HepG2 (cell line): ENCODE measurements around the gene DNAJB12. TPM values are rescaled to one million over a fixed set of nuclear protein-coding genes. Genes with fewer than 3 reads are reported as not detected.

Experiments
- AHDC1 ChIP-seq: sonication (generic); formaldehyde crosslinking; IDR thresholded peaks from 2 replicates; pipeline ENCODE4 v1.5.1; 2020; ENCODE audit warnings: mild to moderate bottlenecking, missing genetic modification reagents, borderline replicate concordance
- ETV6 ChIP-seq: sonication (generic); formaldehyde crosslinking; conservative IDR thresholded peaks from 2 replicates; pipeline ENCODE4 v1.4.0; 2020; ENCODE audit warnings: missing genetic modification reagents
- FLYWCH1 ChIP-seq: sonication (generic); formaldehyde crosslinking; IDR thresholded peaks from 2 replicates; pipeline ENCODE4 v1.8.1; 2023; ENCODE audit warnings: mild to moderate bottlenecking, missing genetic modification reagents
- JARID2 ChIP-seq: sonication (generic); formaldehyde crosslinking; IDR thresholded peaks from 2 replicates; pipeline ENCODE4 v1.8.1; 2023; ENCODE audit warnings: missing genetic modification reagents, inconsistent platforms; ENCODE audit not compliant: insufficient replicate concordance
- KDM4B ChIP-seq: sonication (generic); formaldehyde crosslinking; IDR thresholded peaks from 2 replicates; pipeline ENCODE4 v1.4.0; 2020; ENCODE audit warnings: missing genetic modification reagents
- KDM5A ChIP-seq: fragments of 200-600 bp; sonication (generic); IDR thresholded peaks from 2 replicates; pipeline ENCODE4 v1.7.0; 2018; ENCODE audit warnings: antibody characterized with exemption, mild to moderate bottlenecking, low read length, borderline replicate concordance
- KLF13 ChIP-seq: sonication (generic); formaldehyde crosslinking; IDR thresholded peaks from 2 replicates; pipeline ENCODE4 v1.4.0; 2020; ENCODE audit warnings: mild to moderate bottlenecking, missing genetic modification reagents
- MED13 ChIP-seq: sonication (generic); formaldehyde crosslinking; IDR thresholded peaks from 2 replicates; pipeline ENCODE4 v1.5.0; 2020; ENCODE audit warnings: missing genetic modification reagents
- MIER3 ChIP-seq: IDR thresholded peaks from 2 replicates; pipeline ENCODE4 v1.6.1; 2016; ENCODE audit warnings: missing compliant biosample characterization, borderline replicate concordance
- MYC ChIP-seq: sonication (generic); formaldehyde crosslinking; IDR thresholded peaks from 2 replicates; pipeline ENCODE4 v1.9.0; 2021; ENCODE audit warnings: missing genetic modification reagents, borderline replicate concordance
- PHF5A ChIP-seq: IDR thresholded peaks from one replicate; pipeline ENCODE4 v1.6.1; 2018; ENCODE audit warnings: low read depth, missing genetic modification reagents; ENCODE audit not compliant: unreplicated experiment
- SAFB2 ChIP-seq: sonication (generic); formaldehyde crosslinking; IDR thresholded peaks from 2 replicates; pipeline ENCODE4 v1.5.1; 2020; ENCODE audit warnings: missing genetic modification reagents, low read depth, mild to moderate bottlenecking, borderline replicate concordance
- SNAPC2 ChIP-seq: sonication (generic); formaldehyde crosslinking; IDR thresholded peaks from 2 replicates; pipeline ENCODE4 v1.8.1; 2022; ENCODE audit warnings: mild to moderate bottlenecking, missing genetic modification reagents
- SP140L ChIP-seq: sonication (generic); formaldehyde crosslinking; IDR thresholded peaks from 2 replicates; pipeline ENCODE4 v1.4.0; 2020; ENCODE audit warnings: missing genetic modification reagents, borderline replicate concordance
- TAF1 ChIP-seq: sonication (generic); formaldehyde crosslinking; IDR thresholded peaks from 2 replicates; pipeline ENCODE4 v1.4.0; 2020; ENCODE audit warnings: missing genetic modification reagents
- ZMYM4 ChIP-seq: sonication (generic); formaldehyde crosslinking; IDR thresholded peaks from 2 replicates; pipeline ENCODE4 v1.8.1; 2023; ENCODE audit warnings: mild to moderate bottlenecking, missing genetic modification reagents
- ZNF562 ChIP-seq: sonication (generic); formaldehyde crosslinking; IDR thresholded peaks from 2 replicates; pipeline ENCODE4 v1.8.0; 2022; ENCODE audit warnings: missing genetic modification reagents, borderline replicate concordance
- ZNF678 ChIP-seq: sonication (generic); formaldehyde crosslinking; IDR thresholded peaks from 2 replicates; pipeline ENCODE4 v1.4.0; 2020; ENCODE audit warnings: mild to moderate bottlenecking, missing genetic modification reagents
- ZNF713 ChIP-seq: sonication (generic); formaldehyde crosslinking; IDR thresholded peaks from 2 replicates; pipeline ENCODE4 v1.4.0; 2020; ENCODE audit warnings: mild to moderate bottlenecking, missing genetic modification reagents
- ZNF878 ChIP-seq: sonication (generic); formaldehyde crosslinking; IDR thresholded peaks from 2 replicates; pipeline ENCODE4 v1.8.1; 2023; ENCODE audit warnings: mild to moderate bottlenecking, missing genetic modification reagents, moderate library complexity
- polyA plus RNA-seq, 8 experiments: library from polyadenylated mRNA; depleted of rRNA in 3 of 8; stranded (reverse) in 7 of 8; unstranded in 1 of 8; fragments of >200 nt; fragmentation: Illumina TruSeq in 4 of 8; extraction: Trizol in 4 of 8; gene quantifications; 2 replicates each; pipeline versions ENCODE4 v1.2.1 to v1.2.3, GENCODE V29; 2011 to 2016; ENCODE audit warnings: low read depth in 4 of 8, missing spikeins in 1 of 8, mixed read lengths in 1 of 8; ENCODE audit not compliant: insufficient read depth in 1 of 8
- total RNA-seq, 5 experiments: library from RNA; depleted of rRNA; stranded (reverse); fragments of >200 nt; fragmentation: Illumina TruSeq; extraction: Trizol; gene quantifications; 2 replicates each; pipeline ENCODE4 v1.2.3, GENCODE V29; 2016; ENCODE audit warnings: low read depth in 1 of 5
- TF ChIP-seq, protein P1 (sequence below): sonication (generic); formaldehyde crosslinking; IDR thresholded peaks from 2 replicates; pipeline ENCODE4 v1.9.0; 2021; ENCODE audit warnings: missing genetic modification reagents, borderline replicate concordance
- TF ChIP-seq, protein P2 (sequence below): sonication (generic); formaldehyde crosslinking; IDR thresholded peaks from 2 replicates; pipeline ENCODE4 v1.4.0; 2020; ENCODE audit warnings: mild to moderate bottlenecking, missing genetic modification reagents

The DNAJB12 gene
- total and polyA plus RNA-seq, 2 of the 13 experiments (the other 11 are each of a cell fraction or from before 2014, with no cell fraction given), result 10.8 to 18.2 TPM

DNA sequence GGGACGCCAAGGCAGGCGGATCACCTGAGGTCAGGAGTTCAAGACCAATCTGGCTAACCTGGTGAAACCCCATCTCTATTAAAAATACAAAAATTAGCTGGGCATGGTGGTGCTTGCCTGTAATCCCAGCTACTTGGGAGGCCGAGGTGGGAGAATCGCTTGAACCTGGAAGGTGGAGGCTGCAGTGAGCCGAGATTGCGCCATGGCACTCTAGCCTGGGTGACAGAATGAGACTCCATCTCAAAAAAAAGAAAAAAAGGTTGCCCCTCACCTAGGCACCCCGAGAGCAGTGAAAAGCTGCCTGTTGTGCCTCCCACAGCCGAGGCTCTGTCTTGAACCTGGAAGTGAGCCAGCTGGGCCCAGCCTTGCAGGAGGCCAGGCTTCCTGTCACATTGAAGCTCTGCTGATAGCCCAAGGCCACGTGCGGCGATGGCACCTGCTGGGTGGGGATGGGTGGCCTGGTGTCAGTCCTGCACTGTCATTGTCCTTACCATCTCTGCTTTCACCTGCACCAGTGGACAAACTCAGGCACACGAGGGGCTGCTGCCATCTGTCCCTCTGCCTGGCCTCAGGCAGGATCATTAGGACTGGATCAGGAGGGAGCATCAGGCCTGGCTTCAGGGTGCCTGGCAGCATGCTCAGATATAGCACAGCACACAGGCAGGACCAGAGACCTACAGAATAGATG is 37.8 kb downstream of the DNAJB12 start (continued):
- TF ChIP-seq TAF1 (CRISPR knock-in tag) (no peak; the same call in 1 of the 2 replicates), MIER3 (CRISPR knock-in tag) (peak; percentile 78; the same call in 1 of the 2 replicates), ZNF562 (CRISPR knock-in tag) (no peak), ZNF713 (CRISPR knock-in tag) (no peak), SP140L (CRISPR knock-in tag) (no peak), SAFB2 (CRISPR knock-in tag) (peak; percentile 26; the same call in 1 of the 2 replicates), SNAPC2 (CRISPR knock-in tag) (no peak; the same call in 1 of the 2 replicates), ZNF878 (CRISPR knock-in tag) (peak; percentile 92), JARID2 (CRISPR knock-in tag) (no peak), MED13 (no peak), ZNF678 (CRISPR knock-in tag) (no peak), FLYWCH1 (CRISPR knock-in tag) (0 out of 2 replicates have a peak, but pooled peaks have one; percentile 37), KLF13 (CRISPR knock-in tag) (no peak), ZMYM4 (CRISPR knock-in tag) (peak; percentile 65; the same call in 1 of the 2 replicates), AHDC1 (CRISPR knock-in tag) (peak; percentile 46; the same call in 1 of the 2 replicates), ETV6 (no peak), KDM4B (CRISPR knock-in tag) (peak; percentile 61; the same call in 1 of the 2 replicates), MYC (CRISPR knock-in tag) (peak; percentile 97), PHF5A (CRISPR knock-in tag) (no peak), KDM5A (no peak)
- TF ChIP-seq, protein P1, sequence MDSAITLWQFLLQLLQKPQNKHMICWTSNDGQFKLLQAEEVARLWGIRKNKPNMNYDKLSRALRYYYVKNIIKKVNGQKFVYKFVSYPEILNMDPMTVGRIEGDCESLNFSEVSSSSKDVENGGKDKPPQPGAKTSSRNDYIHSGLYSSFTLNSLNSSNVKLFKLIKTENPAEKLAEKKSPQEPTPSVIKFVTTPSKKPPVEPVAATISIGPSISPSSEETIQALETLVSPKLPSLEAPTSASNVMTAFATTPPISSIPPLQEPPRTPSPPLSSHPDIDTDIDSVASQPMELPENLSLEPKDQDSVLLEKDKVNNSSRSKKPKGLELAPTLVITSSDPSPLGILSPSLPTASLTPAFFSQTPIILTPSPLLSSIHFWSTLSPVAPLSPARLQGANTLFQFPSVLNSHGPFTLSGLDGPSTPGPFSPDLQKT (CRISPR knock-in tag), result no peak
- TF ChIP-seq, protein P2, sequence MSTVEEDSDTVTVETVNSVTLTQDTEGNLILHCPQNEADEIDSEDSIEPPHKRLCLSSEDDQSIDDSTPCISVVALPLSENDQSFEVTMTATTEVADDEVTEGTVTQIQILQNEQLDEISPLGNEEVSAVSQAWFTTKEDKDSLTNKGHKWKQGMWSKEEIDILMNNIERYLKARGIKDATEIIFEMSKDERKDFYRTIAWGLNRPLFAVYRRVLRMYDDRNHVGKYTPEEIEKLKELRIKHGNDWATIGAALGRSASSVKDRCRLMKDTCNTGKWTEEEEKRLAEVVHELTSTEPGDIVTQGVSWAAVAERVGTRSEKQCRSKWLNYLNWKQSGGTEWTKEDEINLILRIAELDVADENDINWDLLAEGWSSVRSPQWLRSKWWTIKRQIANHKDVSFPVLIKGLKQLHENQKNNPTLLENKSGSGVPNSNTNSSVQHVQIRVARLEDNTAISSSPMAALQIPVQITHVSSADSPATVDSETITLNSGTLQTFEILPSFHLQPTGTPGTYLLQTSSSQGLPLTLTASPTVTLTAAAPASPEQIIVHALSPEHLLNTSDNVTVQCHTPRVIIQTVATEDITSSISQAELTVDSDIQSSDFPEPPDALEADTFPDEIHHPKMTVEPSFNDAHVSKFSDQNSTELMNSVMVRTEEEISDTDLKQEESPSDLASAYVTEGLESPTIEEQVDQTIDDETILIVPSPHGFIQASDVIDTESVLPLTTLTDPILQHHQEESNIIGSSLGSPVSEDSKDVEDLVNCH (CRISPR knock-in tag), result no peak
